ENCODE results near the gene SHROOM1. TPM values are rescaled to one million over a fixed set of nuclear protein-coding genes. Genes with fewer than 3 reads are reported as not detected.

The SHROOM1 gene
- total and polyA plus RNA-seq, 9 of the 15 experiments (the other 6 are each of a cell fraction or from before 2014, with no cell fraction given) = 0.44 to 26.5 (median 11.9) TPM

GRCh38 chr5:132808866-132809265 lies 21.6 kb downstream of the SHROOM1 start:
- H3K4me1 ChIP-seq (replicated peaks in 1 of 2; ENCODE audit: control insufficient read depth in 2 of 2, insufficient read depth in 2 of 2, low read length in 2 of 2) = peaks cover 7 to 10% of the 10 kb centered on the region in 2 experiments; a peak in 3 of 5 replicates
- no peak overlapping the region for H3K4me2 ChIP-seq (ENCODE audit: insufficient read depth, low read length)
- ChIA-PET CTCF (ENCODE audit: low intra/inter-chr PET ratio) (interaction anchor here (0.6 kb wide), 1 partner anchor 37 kb away, joined by 4 read pairs; no protein-coding TSS in a partner anchor), POLR2A (interaction anchor here (0.6 to 2.1 kb wide), 10 partner anchors 8 to 76 kb away, joined by 3 to 20 read pairs (median 4); partner anchors contain the start of gene SEPTIN8)
- no peak for FAIRE-seq
- no peaks in the 10 kb centered on the region for H3K9me3 ChIP-seq (replicated peaks; ENCODE audit: control insufficient read depth, insufficient read depth, low read depth, low read length)
- no peak overlapping the region for H3K27ac ChIP-seq (ENCODE audit: extremely low read depth, low read depth, low read length)
- H3K79me2 ChIP-seq (ENCODE audit: control insufficient read depth, insufficient read depth, low read length) = no peaks in the 10 kb centered on the region
- no peaks in the 10 kb centered on the region for H3K36me3 ChIP-seq (ENCODE audit: control insufficient read depth, insufficient read depth, low read length)
- no peaks in the 10 kb centered on the region for H4K20me1 ChIP-seq (replicated peaks; ENCODE audit: control insufficient read depth, insufficient read depth, low read length)
- H2AFZ ChIP-seq (ENCODE audit: low read depth, low read length) = peak overlapping the region; percentile 71
- TF ChIP-seq ZBTB40 (IDR thresholded peaks at IDR 0.05) (no peak), ZBTB40 (CRISPR knock-in tag; IDR thresholded peaks at IDR 0.05) (no peak), ZNF24 (IDR thresholded peaks at IDR 0.05) (no peak)
- H3K4me3 ChIP-seq = no peak overlapping the region
- H3K27me3 ChIP-seq (ENCODE audit: control insufficient read depth in 2 of 2, insufficient read depth in 2 of 2, low read length in 2 of 2) = no peaks in the 10 kb centered on the region
- H3K9ac ChIP-seq (ENCODE audit: insufficient read depth in 1 of 2, low read depth in 2 of 2, low read length in 2 of 2) = no peak overlapping the region
- intact Hi-C loops (cut with micrococcal nuclease) (no loop called here), in situ Hi-C loops (cut with MboI) (no loop called here)
- ATAC-seq = no peak
- DNase-seq (ENCODE audit: extremely low read depth in 1 of 4, low spot score in 3 of 4) = no peak
- no peaks in the 10 kb centered on the region for H3K9me1 ChIP-seq (ENCODE audit: control insufficient read depth, insufficient read depth, low read length)
- 16% methylated on average over 3 of the region's 3 CpGs for WGBS (ENCODE audit: insufficient coverage, low coverage, missing lambda C conversion rate)
- BruUV-seq (replicated peaks) = no TSS peak

Data from K562 (cell line).